ENCODE results near the gene LLGL1.
"Not testable (repeated sequence)": the region's sequence is repeated elsewhere in the genome, so short reads cannot be mapped to it uniquely, and the experiment has no call there.

The LLGL1 gene

DNA sequence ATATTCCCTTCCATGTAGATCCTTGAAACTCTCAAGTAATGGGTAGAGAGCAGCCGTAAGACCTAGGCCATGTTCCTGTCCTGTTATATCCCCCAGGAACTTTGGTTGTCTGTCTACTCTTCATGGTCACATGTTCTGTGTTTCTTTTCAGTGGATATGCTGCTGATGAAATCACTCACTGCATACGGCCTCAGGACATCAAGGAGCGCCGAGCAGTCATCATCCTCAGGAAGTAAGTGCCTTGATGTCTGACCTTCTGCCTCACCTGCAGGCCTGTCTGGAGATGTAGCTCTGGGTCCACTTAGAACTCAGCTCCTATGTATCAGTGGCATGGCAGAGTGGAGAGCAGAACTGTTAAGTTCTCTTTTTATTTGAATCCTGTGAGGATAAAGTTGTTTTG is 30.6 kb upstream of the LLGL1 start:
- no peak overlapping the region for H3K4me2 ChIP-seq (ENCODE audit: low read length)
- no peaks in the 10 kb centered on the region for H3K27me3 ChIP-seq (ENCODE audit: control insufficient read depth, insufficient read depth, low read length)
- H3K36me3 ChIP-seq (ENCODE audit: insufficient read depth, low read length): peaks cover 58% of the 10 kb centered on the region
- H3K4me3 ChIP-seq (ENCODE audit: low read length): no peak overlapping the region
- H3K9me3 ChIP-seq (replicated peaks; ENCODE audit: low read length): no peaks in the 10 kb centered on the region
- H3K9ac ChIP-seq (ENCODE audit: low read depth, low read length): no peak overlapping the region
- H3K4me1 ChIP-seq (ENCODE audit: control insufficient read depth, insufficient read depth, low read length): peaks cover 16% of the 10 kb centered on the region

DNA sequence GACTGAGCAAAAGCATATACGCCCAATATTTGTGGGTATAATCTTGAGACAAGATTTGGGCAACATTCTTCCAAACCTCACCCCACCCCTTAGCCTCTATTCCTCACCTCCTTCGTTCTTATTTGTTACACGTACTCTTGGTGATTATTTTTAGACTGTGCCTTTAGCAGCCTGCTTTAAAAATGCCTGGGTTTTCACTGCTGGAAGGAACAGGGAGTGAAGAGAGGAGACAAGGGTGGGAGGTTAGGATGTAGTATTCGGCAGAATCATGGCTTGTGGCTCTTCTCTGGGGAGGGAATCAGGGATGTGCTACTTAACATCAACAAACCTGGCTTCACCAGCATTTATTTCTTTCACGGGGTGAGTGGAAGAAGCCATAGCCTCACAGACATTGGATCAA is 30.2 kb upstream of the LLGL1 start:
- peaks cover 60% of the 10 kb centered on the region for H3K36me3 ChIP-seq (ENCODE audit: insufficient read depth, low read length)

DNA sequence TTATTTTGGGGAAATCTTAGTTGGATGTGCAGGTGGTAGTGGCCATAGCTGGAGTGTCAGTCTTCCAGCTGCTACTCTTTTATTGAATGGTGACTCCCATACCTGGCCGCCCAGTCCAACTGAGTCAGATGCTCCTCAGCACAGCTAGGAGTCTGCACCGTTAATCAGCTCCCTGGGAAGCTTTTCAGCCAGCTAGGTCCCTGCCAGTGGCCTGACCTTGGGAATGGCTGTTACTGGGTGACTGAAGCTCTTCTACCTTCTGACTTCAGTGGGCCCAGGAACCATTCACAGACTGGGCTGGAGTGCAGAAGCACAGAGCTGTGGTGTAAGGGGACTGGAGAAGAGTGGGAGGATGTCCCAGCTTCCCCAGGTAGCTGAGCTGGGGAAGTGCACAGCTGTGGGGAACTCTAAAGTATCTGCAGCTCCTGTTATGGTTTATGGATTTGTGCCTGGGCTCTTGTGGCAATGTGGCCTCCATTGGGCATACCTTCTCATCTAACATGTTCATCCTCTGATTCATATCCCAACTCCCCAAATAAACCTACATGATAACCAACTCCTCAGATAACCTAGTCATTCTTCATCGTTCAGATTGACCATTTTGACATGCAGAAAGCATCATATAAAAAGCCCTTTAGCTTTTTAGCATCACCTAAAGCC is 27.8 kb upstream of the LLGL1 start:
- H3K9me3 ChIP-seq (replicated peaks; ENCODE audit: low read length): no peaks in the 10 kb centered on the region
- H3K9ac ChIP-seq (ENCODE audit: low read depth, low read length): no peak overlapping the region
- no peak overlapping the region for H3K4me2 ChIP-seq (ENCODE audit: low read length)
- H3K27me3 ChIP-seq (ENCODE audit: control insufficient read depth, insufficient read depth, low read length): no peaks in the 10 kb centered on the region
- H3K4me3 ChIP-seq (ENCODE audit: low read length): no peak overlapping the region
- peaks cover 64% of the 10 kb centered on the region for H3K36me3 ChIP-seq (ENCODE audit: insufficient read depth, low read length)
- H3K4me1 ChIP-seq (ENCODE audit: control insufficient read depth, insufficient read depth, low read length): no peaks in the 10 kb centered on the region

More for the DNA sequence above, 30.2 kb upstream of the LLGL1 start:
- no peaks in the 10 kb centered on the region for H3K27me3 ChIP-seq (ENCODE audit: control insufficient read depth, insufficient read depth, low read length)
- H3K4me3 ChIP-seq (ENCODE audit: low read length): no peak overlapping the region
- no peaks in the 10 kb centered on the region for H3K9me3 ChIP-seq (replicated peaks; ENCODE audit: low read length)
- H3K4me1 ChIP-seq (ENCODE audit: control insufficient read depth, insufficient read depth, low read length): peaks cover 13% of the 10 kb centered on the region
- H3K4me2 ChIP-seq (ENCODE audit: low read length): no peak overlapping the region
- H3K9ac ChIP-seq (ENCODE audit: low read depth, low read length): no peak overlapping the region

DNA sequence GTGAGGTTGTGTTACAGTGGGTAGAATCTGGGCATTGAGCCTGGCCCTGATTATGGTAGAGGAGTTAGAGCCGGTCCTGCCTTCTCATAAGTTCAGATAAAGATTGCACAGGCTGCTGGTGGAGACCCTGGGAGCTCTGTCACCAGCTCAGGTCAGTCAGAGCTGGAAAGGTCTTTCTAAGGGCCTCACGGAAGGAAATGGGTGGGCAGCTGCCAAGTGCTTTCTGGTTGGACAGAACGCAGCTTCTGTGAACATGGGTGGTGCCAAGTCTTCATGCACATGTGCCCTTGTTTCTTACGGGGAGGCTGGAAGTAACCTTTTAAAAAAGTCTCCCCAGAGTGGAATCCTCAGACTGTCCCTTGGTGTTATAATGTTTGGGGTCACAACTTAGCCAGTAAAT is 26.9 kb upstream of the LLGL1 start:
- Histone ChIP-seq H3K27me3 (ENCODE audit: control insufficient read depth, insufficient read depth, low read length) (no peaks in the 10 kb centered on the region), H3K4me2 (ENCODE audit: low read length) (no peak overlapping the region), H3K4me3 (ENCODE audit: low read length) (no peak overlapping the region), H3K9ac (ENCODE audit: low read depth, low read length) (no peak overlapping the region), H3K36me3 (ENCODE audit: insufficient read depth, low read length) (peaks cover 66% of the 10 kb centered on the region), H3K9me3 (replicated peaks; ENCODE audit: low read length) (no peaks in the 10 kb centered on the region), H3K4me1 (ENCODE audit: control insufficient read depth, insufficient read depth, low read length) (no peaks in the 10 kb centered on the region)

DNA sequence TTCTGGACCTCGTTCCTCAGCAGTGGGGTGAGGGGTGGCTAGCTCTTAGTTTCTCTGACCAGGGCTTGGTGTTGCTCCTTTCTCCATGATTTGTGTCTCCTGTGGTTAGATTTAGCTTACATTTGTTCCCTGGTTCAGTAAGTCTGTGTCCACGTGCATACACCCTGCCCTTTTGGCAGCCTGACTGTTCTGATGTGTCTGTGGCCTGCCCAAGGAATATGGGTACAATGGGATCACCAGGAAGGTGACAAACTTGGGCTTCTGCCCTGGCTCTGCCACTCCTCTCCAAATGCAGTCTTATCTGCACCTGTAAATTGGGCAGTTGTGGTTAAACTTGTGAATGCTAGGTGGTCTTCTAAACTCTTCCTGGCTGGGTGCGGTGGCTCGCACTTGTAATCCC is 24.3 kb upstream of the LLGL1 start:
- no peaks in the 10 kb centered on the region for H3K4me1 ChIP-seq (ENCODE audit: control insufficient read depth, insufficient read depth, low read length)
- no peak overlapping the region for H3K4me2 ChIP-seq (ENCODE audit: low read length)
- H3K4me3 ChIP-seq (ENCODE audit: low read length): no peak overlapping the region
- peaks cover 60% of the 10 kb centered on the region for H3K36me3 ChIP-seq (ENCODE audit: insufficient read depth, low read length)
- H3K9me3 ChIP-seq (replicated peaks; ENCODE audit: low read length): no peaks in the 10 kb centered on the region
- H3K27me3 ChIP-seq (ENCODE audit: control insufficient read depth, insufficient read depth, low read length): no peaks in the 10 kb centered on the region
- H3K9ac ChIP-seq (ENCODE audit: low read depth, low read length): no peak overlapping the region

DNA sequence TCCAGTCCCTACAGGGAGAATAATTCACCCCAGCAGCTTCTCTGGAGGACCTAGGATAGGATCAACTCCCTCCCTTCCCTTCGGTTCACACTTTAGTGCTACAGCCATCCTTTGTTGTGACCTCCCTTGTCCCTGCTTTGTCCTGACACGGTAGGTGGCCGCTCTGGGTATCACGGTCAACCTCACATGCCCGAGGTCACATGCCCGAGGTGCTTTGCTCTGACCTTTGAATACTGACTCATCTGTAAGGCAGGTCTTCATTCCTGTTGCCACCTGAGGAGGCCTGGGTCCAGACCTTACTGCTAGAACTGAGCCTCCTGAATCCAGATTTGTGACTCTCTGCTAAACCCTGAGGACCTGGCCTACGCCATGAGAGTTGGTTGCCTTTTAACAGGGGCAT is 22.1 kb upstream of the LLGL1 start:
- peaks cover 54% of the 10 kb centered on the region for H3K36me3 ChIP-seq (ENCODE audit: insufficient read depth, low read length)
- H3K4me1 ChIP-seq (ENCODE audit: control insufficient read depth, insufficient read depth, low read length): no peaks in the 10 kb centered on the region
- H3K4me2 ChIP-seq (ENCODE audit: low read length): no peak overlapping the region
- H3K4me3 ChIP-seq (ENCODE audit: low read length): no peak overlapping the region
- H3K27me3 ChIP-seq (ENCODE audit: control insufficient read depth, insufficient read depth, low read length): no peaks in the 10 kb centered on the region
- H3K9ac ChIP-seq (ENCODE audit: low read depth, low read length): no peak overlapping the region
- no peaks in the 10 kb centered on the region for H3K9me3 ChIP-seq (replicated peaks; ENCODE audit: low read length)

DNA sequence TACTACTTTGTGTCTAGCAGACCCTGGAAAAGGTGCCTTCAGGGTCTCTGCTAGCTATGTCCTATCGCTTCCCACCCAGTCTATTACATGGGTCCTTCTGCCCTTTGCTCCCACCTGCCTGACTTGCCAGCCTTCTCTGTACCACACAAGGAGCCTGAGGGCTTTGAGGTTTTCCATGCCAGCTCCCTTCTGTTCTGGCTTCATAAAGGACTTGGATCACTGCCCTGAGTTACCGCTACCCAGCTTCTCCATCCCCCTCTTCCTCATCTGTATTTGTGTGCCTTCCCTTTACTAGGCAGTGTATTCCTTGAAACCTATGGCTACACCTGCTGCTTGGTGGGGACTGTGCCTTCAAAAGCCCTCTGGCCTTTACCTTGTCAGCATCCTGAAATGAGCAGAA is 19.6 kb upstream of the LLGL1 start:
- H3K4me2 ChIP-seq (ENCODE audit: low read length): no peak overlapping the region
- no peaks in the 10 kb centered on the region for H3K4me1 ChIP-seq (ENCODE audit: control insufficient read depth, insufficient read depth, low read length)
- H3K9me3 ChIP-seq (replicated peaks; ENCODE audit: low read length): no peaks in the 10 kb centered on the region
- no peaks in the 10 kb centered on the region for H3K27me3 ChIP-seq (ENCODE audit: control insufficient read depth, insufficient read depth, low read length)
- no peak overlapping the region for H3K9ac ChIP-seq (ENCODE audit: low read depth, low read length)
- H3K4me3 ChIP-seq (ENCODE audit: low read length): no peak overlapping the region
- peaks cover 57% of the 10 kb centered on the region for H3K36me3 ChIP-seq (ENCODE audit: insufficient read depth, low read length)

DNA sequence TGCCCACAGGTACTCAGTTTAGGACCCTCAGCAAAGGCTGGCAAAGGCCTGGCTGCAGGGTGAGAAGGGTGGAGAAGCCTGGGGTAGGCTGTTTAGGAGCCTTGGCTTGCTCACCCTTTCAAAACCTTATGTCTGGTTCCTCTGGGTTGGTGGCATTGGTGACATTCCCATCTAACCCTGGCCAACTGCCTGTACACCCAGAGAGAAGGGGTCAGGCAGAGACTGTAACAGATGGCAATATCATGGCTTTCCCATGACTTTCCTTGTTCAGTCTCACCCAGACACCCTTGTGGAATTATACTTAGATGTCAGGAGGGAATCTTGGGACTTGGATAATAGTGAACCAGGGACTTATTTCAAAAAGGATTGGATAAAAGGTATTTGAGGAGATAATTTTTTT is 18.5 kb upstream of the LLGL1 start:
- Histone ChIP-seq H3K36me3 (ENCODE audit: insufficient read depth, low read length) (peaks cover 54% of the 10 kb centered on the region), H3K4me3 (ENCODE audit: low read length) (no peak overlapping the region), H3K9me3 (replicated peaks; ENCODE audit: low read length) (no peaks in the 10 kb centered on the region), H3K9ac (ENCODE audit: low read depth, low read length) (no peak overlapping the region), H3K27me3 (ENCODE audit: control insufficient read depth, insufficient read depth, low read length) (no peaks in the 10 kb centered on the region), H3K4me2 (ENCODE audit: low read length) (no peak overlapping the region), H3K4me1 (ENCODE audit: control insufficient read depth, insufficient read depth, low read length) (no peaks in the 10 kb centered on the region)

DNA sequence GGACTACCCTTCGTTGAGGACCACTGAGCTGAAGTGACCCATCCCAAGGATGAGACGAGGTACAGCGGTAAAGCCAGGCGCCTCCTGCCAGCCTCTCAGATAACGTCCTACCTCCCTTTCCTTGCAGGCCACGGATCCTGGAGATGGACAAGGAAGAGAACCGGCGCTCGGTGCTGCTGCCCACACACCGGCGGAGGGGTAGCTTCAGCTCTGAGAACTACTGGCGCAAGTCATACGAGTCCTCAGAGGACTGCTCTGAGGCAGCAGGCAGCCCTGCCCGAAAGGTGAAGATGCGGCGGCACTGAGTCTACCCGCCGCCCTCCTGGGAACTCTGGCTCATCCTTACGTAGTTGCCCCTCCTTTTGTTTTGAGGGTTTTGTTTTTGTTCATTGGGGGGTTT is 17.3 kb upstream of the LLGL1 start:
- peaks cover 54% of the 10 kb centered on the region for H3K36me3 ChIP-seq (ENCODE audit: insufficient read depth, low read length)
- no peaks in the 10 kb centered on the region for H3K27me3 ChIP-seq (ENCODE audit: control insufficient read depth, insufficient read depth, low read length)

DNA sequence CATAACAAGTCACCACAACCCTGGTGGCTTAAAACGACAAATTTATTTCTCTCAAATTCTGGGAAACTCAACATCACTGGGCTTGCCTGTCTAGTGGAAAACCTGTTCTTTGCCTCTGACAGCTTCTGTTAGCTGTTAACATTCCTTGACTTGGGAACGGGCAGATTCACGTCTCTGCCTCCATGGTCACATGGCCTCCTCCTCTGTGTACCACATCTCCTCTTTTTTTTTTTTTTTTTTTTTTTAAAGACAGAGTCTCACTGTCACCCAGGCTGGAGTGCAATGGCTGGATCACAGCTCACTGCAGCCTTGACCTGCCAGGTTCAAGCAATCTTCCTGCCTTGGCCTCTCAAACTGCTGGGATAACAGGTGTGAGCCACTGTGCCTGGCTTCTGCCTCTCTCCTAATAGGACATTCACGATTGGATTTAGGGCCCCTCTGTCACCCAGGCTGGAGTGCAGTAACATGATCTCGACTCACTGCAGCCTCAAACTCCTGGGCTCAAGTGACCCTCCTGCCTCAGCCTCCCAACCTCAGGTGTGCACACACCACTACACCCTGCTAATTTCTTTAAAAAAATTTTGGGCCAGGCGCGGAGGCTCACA is 11.7 kb upstream of the LLGL1 start:
- Histone ChIP-seq H3K36me3 (ENCODE audit: insufficient read depth, low read length) (peaks cover 21% of the 10 kb centered on the region), H3K4me1 (ENCODE audit: control insufficient read depth, insufficient read depth, low read length) (peaks cover 2% of the 10 kb centered on the region), H3K9me3 (replicated peaks; ENCODE audit: low read length) (no peaks in the 10 kb centered on the region), H3K4me2 (ENCODE audit: low read length) (no peak overlapping the region), H3K9ac (ENCODE audit: low read depth, low read length) (no peak overlapping the region), H3K4me3 (ENCODE audit: low read length) (no peak overlapping the region), H3K27me3 (ENCODE audit: control insufficient read depth, insufficient read depth, low read length) (no peaks in the 10 kb centered on the region)

More for the DNA sequence above, 17.3 kb upstream of the LLGL1 start:
- Histone ChIP-seq H3K4me2 (ENCODE audit: low read length) (no peak overlapping the region), H3K4me1 (ENCODE audit: control insufficient read depth, insufficient read depth, low read length) (no peaks in the 10 kb centered on the region), H3K9me3 (replicated peaks; ENCODE audit: low read length) (no peaks in the 10 kb centered on the region), H3K9ac (ENCODE audit: low read depth, low read length) (no peak overlapping the region), H3K4me3 (ENCODE audit: low read length) (no peak overlapping the region)

DNA sequence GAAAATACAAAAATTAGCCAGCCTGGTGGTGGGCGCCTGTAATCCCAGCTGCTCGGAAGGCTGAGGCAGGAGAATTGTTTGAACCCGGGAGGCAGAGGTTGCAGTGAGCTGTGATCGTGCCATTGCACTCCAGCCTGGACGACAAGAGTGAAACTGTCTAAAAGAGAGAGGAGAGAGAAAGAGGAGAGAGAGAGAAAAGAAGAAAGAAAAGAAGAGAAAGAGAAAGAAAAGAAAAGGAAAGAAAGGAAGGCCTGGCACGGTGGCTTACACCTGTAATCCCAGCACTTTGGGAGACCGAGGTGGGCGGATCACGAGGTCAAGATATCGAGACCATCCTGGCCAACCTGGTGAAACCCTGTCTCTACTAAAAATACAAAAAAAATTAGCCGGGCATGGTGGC is 8.5 kb upstream of the LLGL1 start:
- not testable (repeated sequence) for H3K27me3 ChIP-seq (ENCODE audit: control insufficient read depth, insufficient read depth, low read length); H3K9me3 ChIP-seq (replicated peaks; ENCODE audit: low read length); H3K36me3 ChIP-seq (ENCODE audit: insufficient read depth, low read length); H3K4me3 ChIP-seq (ENCODE audit: low read length); H3K9ac ChIP-seq (ENCODE audit: low read depth, low read length); H3K4me2 ChIP-seq (ENCODE audit: low read length)
- H3K4me1 ChIP-seq (ENCODE audit: control insufficient read depth, insufficient read depth, low read length): peaks cover 17% of the 10 kb centered on the region

DNA sequence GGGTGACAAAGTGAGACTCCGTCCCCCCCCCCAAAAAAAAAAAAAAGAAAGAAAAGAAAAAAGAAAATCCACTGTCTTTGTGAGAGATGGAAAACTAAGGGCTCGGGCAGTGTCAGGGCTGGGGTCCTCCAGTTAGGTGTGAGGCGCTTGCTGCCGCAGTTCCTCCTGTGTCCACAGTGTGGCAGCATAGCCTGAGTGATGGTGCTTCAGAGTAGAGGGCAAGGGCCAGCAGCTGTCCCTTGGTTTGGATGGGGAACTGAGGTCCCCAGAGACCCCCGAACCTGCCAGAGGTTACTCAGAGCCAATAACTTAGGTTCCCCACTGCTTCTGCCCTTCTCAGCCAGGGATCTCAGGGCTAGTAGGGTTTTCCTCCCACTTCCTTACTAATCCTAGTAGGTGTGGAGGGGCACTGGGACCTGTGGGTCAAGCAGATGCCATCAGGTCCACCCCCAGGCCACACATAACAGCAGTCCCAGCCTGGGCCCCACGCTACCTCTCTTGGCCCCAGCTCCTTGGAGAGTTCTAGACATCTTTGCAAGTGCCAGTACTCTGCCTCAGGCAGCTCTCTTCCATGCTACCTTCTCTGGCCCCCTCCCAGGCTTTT is 7.9 kb upstream of the LLGL1 start:
- Histone ChIP-seq H3K4me3 (ENCODE audit: low read length) (no peak overlapping the region), H3K9me3 (replicated peaks; ENCODE audit: low read length) (no peaks in the 10 kb centered on the region), H3K36me3 (ENCODE audit: insufficient read depth, low read length) (no peaks in the 10 kb centered on the region)

More for the DNA sequence above, 7.9 kb upstream of the LLGL1 start:
- Histone ChIP-seq H3K27me3 (ENCODE audit: control insufficient read depth, insufficient read depth, low read length) (no peaks in the 10 kb centered on the region), H3K4me2 (ENCODE audit: low read length) (no peak overlapping the region), H3K9ac (ENCODE audit: low read depth, low read length) (no peak overlapping the region), H3K4me1 (ENCODE audit: control insufficient read depth, insufficient read depth, low read length) (peaks cover 17% of the 10 kb centered on the region)
